ENCODE measurements around the gene CHMP6.

CHMP6 gene

GRCh38 chr17:80971704-80972304 lies 19.8 kb upstream of the CHMP6 start:
- no peak for DNase-seq

- DNase-seq: no peak
Measured at GRCh38 chr17:80976701-80977100, 14.9 kb upstream of the CHMP6 start.

GRCh38 chr17:80977172-80977571 lies 14.5 kb upstream of the CHMP6 start:
- DNase-seq: no peak

GRCh38 chr17:80978499-80979497 lies 12.8 kb upstream of the CHMP6 start:
- no peak for DNase-seq

- no peak for DNase-seq
Measured at GRCh38 chr17:80979547-80980378, 11.9 kb upstream of the CHMP6 start.

GRCh38 chr17:80980397-80981061 lies 11.1 kb upstream of the CHMP6 start:
- no peak for DNase-seq

- peak; percentile 29 for DNase-seq
Measured at GRCh38 chr17:80981062-80981902, 10.4 kb upstream of the CHMP6 start.

- no peak for DNase-seq
Measured at GRCh38 chr17:80981929-80982425, 9.7 kb upstream of the CHMP6 start.

- DNase-seq: no peak
Measured at GRCh38 chr17:80982426-80982974, 9.1 kb upstream of the CHMP6 start.

- DNase-seq: no peak
Measured at GRCh38 chr17:80983545-80983944, 8.1 kb upstream of the CHMP6 start.

- DNase-seq: no peak
Measured at GRCh38 chr17:80984749-80985148, 6.9 kb upstream of the CHMP6 start.

- no peak for DNase-seq
Measured at GRCh38 chr17:80986046-80986445, 5.6 kb upstream of the CHMP6 start.

- DNase-seq: no peak
Measured at GRCh38 chr17:80986816-80987475, 4.7 kb upstream of the CHMP6 start.

- no peak for DNase-seq
Measured at GRCh38 chr17:80987941-80988461, 3.6 kb upstream of the CHMP6 start.

GRCh38 chr17:80989586-80989913 lies 2.1 kb upstream of the CHMP6 start:
- no peak for DNase-seq

- DNase-seq: no peak
Measured at GRCh38 chr17:80990921-80991644, 558 bp upstream of the CHMP6 start.

GRCh38 chr17:80992077-80992947 lies 671 bp downstream of the CHMP6 start:
- no peak for DNase-seq

GRCh38 chr17:80992948-80993624 lies 1.4 kb downstream of the CHMP6 start:
- DNase-seq: no peak
